Suprapubic skin (tissue), 4 donors: Measurements from ENCODE around the gene VEGFA. TPM values are rescaled to one million over a fixed set of nuclear protein-coding genes. Genes with fewer than 3 reads are reported as not detected.

Experiments
- DNase-seq, 2 donors: peaks; one replicate each; pipeline ENCODE4 v3.0.0-alpha.2; 2019; ENCODE audit warnings: low spot score in 2 of 2
- H3K27ac ChIP-seq: fragments of 200-600 bp; sonication (generic); one replicate; pipeline ENCODE4 v1.5.1; 2019
- H3K27me3 ChIP-seq: fragments of 200-600 bp; sonication (generic); one replicate; pipeline ENCODE4 v1.5.1; 2019
- H3K36me3 ChIP-seq: fragments of 200-600 bp; sonication (generic); one replicate; pipeline ENCODE4 v1.5.1; 2019
- H3K4me1 ChIP-seq: fragments of 200-600 bp; sonication (generic); one replicate; pipeline ENCODE4 v1.5.1; 2019
- H3K4me3 ChIP-seq: fragments of 200-600 bp; sonication (generic); one replicate; pipeline ENCODE4 v1.5.1; 2019; ENCODE audit warnings: mild to moderate bottlenecking
- H3K9me3 ChIP-seq: fragments of 200-600 bp; sonication (generic); one replicate; pipeline ENCODE4 v1.5.1; 2019
- EP300 ChIP-seq: sonication (generic); formaldehyde crosslinking; IDR thresholded peaks from one replicate; pipeline ENCODE4 v1.6.1; 2017; ENCODE audit warnings: antibody characterized with exemption
- POLR2A ChIP-seq, 2 donors: fragments of 450-650 bp; IDR thresholded peaks; one replicate each; pipeline ENCODE4 v1.6.1; 2017; ENCODE audit warnings: antibody characterized with exemption in 2 of 2, mild to moderate bottlenecking in 2 of 2, moderate library complexity in 2 of 2
- POLR2AphosphoS5 ChIP-seq, 3 donors: sonication (generic); formaldehyde crosslinking; IDR thresholded peaks; one replicate each; pipeline ENCODE4 v1.6.1; 2017; ENCODE audit warnings: antibody characterized with exemption in 3 of 3
- WGBS: methylation state at CpG from one replicate; pipeline ENCODE4 v1.1.5; 2018; 5-methylcytosine and 5-hydroxymethylcytosine counted together
- total RNA-seq, 4 donors: library from RNA; depleted of rRNA; stranded (reverse); fragments of >200 nt; gene quantifications; one replicate each; pipeline ENCODE4 v1.1.0, GENCODE V29; 2016
- TF ChIP-seq, protein P1 (sequence below), 2 donors: fragments of 200-600 bp in 1 of 2; fragments of 450-650 bp in 1 of 2; sonication (generic) in 1 of 2; IDR thresholded peaks; one replicate each; pipeline ENCODE4 v1.5.1; 2016 to 2019; ENCODE audit warnings: antibody characterized with exemption in 2 of 2, mild to moderate bottlenecking in 1 of 2, moderate library complexity in 1 of 2

Gene VEGFA
- total RNA-seq, 4 donors from 2014 or later = 25.4 to 147 (median 43.6) TPM

DNA sequence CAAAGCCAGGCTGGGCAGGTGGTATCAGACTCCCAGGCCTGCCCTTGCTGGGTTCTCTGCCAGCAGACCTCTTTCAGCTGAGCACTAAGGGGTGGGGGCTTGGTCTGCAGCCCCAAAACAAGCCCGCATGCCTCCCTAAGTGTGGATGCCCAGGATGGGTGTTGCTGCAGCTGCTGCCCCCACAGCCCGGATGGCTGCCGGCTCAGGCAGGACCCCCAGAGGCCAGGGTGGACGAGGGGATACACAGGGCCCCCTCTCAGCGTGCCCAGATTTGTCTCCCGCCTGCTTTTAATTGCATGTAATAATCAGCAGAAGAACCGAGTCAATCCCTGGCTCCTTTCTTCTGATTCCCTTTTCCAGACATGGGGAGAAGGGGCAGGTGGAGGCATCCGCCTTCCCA is 60.8 kb downstream of the VEGFA start:
- Histone ChIP-seq H3K4me1 (no peaks in the 10 kb centered on the region), H3K27ac (no peak overlapping the region), H3K36me3 (no peaks in the 10 kb centered on the region), H3K9me3 (no peaks in the 10 kb centered on the region), H3K27me3 (no peaks in the 10 kb centered on the region), H3K4me3 (no peak overlapping the region)
- no peak for DNase-seq
- no peak for TF ChIP-seq EP300
- no peak for TF ChIP-seq POLR2A (IDR thresholded peaks at IDR 0.05)
- TF ChIP-seq, protein P1, sequence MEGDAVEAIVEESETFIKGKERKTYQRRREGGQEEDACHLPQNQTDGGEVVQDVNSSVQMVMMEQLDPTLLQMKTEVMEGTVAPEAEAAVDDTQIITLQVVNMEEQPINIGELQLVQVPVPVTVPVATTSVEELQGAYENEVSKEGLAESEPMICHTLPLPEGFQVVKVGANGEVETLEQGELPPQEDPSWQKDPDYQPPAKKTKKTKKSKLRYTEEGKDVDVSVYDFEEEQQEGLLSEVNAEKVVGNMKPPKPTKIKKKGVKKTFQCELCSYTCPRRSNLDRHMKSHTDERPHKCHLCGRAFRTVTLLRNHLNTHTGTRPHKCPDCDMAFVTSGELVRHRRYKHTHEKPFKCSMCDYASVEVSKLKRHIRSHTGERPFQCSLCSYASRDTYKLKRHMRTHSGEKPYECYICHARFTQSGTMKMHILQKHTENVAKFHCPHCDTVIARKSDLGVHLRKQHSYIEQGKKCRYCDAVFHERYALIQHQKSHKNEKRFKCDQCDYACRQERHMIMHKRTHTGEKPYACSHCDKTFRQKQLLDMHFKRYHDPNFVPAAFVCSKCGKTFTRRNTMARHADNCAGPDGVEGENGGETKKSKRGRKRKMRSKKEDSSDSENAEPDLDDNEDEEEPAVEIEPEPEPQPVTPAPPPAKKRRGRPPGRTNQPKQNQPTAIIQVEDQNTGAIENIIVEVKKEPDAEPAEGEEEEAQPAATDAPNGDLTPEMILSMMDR (IDR thresholded peaks at IDR 0.05) = no peak
- TF ChIP-seq POLR2AphosphoS5 (IDR thresholded peaks at IDR 0.05) = no peak
- 56% methylated on average over 7 of the region's 8 CpGs for WGBS

DNA sequence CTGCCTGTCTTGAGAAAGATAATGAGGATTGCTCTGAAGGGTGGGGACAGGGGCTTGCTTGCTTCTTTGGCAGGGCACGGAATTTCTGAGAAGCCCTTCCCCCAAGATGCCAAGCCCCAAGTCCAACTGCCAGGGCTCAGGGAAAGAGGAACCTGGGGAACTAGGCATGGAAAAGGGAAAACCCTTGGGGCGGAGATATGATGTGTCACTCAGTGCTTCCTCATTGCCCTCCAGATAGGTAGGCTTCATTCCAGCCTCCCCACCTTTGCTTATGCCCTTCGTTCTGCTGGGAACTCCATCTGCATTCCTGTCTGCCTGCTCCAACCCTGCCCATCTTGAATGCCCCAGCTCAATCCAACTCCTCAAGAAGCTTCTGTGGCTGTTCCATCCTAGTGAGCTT is 61.2 kb downstream of the VEGFA start:
- TF ChIP-seq POLR2AphosphoS5 (IDR thresholded peaks at IDR 0.05) (no peak), POLR2A (IDR thresholded peaks at IDR 0.05) (no peak), EP300 (no peak)
- TF ChIP-seq, protein P1 (IDR thresholded peaks at IDR 0.05) = no peak
- Histone ChIP-seq H3K27ac (no peak overlapping the region), H3K9me3 (no peaks in the 10 kb centered on the region), H3K4me1 (no peaks in the 10 kb centered on the region), H3K27me3 (no peaks in the 10 kb centered on the region), H3K4me3 (no peak overlapping the region), H3K36me3 (no peaks in the 10 kb centered on the region)
- no peak for DNase-seq
- WGBS = 42% methylated on average over 3 of the region's 3 CpGs

DNA sequence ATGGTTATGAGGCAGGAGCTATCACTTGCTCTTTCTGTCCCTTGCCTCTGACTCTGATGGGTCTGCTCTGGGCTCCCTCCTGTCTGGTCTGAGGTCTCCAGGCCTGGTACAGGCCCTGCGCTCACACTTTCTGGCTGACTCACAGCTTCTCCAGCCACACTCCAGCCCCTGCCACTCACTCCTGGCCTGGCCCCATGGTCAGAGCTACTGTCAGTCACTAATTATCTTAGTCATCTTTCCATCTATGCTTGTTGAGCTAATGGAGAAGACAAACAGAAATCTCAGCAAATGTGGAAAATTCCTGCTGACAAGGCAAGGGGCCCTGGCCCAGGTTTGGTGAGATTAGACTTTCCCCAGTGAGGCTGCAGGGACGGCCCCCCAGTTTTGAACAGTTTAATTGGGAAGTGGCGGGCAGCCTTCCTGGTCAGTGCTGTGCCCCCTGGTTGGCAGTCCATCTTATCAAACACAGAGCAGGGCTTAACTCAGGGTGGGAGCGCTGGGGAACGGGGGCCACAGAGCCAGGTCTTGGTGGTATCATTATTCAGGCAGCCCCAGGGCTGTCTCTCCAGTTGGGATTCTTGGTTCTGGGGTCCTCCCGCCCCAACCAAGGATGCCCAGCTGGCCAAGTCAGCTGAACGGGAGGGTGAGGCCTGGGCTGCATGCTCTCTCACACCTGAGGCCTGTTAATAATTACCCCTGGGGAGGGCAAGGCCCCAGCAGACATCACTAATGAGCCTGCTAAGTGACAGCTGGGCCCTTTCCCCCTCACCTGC is 63.4 kb downstream of the VEGFA start:
- Histone ChIP-seq H3K4me3 (no peak overlapping the region), H3K27ac (no peak overlapping the region), H3K36me3 (no peaks in the 10 kb centered on the region), H3K27me3 (no peaks in the 10 kb centered on the region), H3K9me3 (no peaks in the 10 kb centered on the region), H3K4me1 (no peaks in the 10 kb centered on the region)
- DNase-seq = no peak
- WGBS = 94% methylated on average over 3 of the region's 7 CpGs
- no peak for TF ChIP-seq POLR2A (IDR thresholded peaks at IDR 0.05)
- TF ChIP-seq, protein P1 (IDR thresholded peaks at IDR 0.05) = no peak
- no peak for TF ChIP-seq POLR2AphosphoS5 (IDR thresholded peaks at IDR 0.05)
- TF ChIP-seq EP300 = no peak

DNA sequence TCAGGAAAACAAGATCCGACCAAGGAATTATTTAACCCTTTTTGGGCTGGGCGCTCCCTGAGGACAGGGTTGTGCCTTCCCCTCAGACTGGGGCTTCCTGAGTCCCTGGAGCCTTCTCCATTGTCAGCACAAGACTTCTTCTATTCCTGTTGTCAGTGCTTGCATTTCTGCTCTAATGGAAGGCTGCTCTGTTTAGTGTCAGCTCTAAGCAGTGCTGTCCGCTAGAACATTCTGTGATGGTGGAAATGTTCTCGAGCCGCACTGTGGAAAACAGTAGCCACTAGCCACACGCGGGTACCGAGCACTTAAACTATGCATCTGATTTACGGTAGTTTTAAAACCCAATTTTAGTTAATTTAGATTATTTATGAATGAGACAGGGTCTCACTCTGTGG is 64.0 kb downstream of the VEGFA start:
- Histone ChIP-seq H3K4me3 (no peak overlapping the region), H3K27ac (no peak overlapping the region), H3K27me3 (no peaks in the 10 kb centered on the region), H3K9me3 (no peaks in the 10 kb centered on the region), H3K4me1 (no peaks in the 10 kb centered on the region), H3K36me3 (no peaks in the 10 kb centered on the region)
- no peak for TF ChIP-seq POLR2AphosphoS5 (IDR thresholded peaks at IDR 0.05)
- TF ChIP-seq POLR2A (IDR thresholded peaks at IDR 0.05) = no peak
- TF ChIP-seq, protein P1 (IDR thresholded peaks at IDR 0.05) = no peak
- no peak for TF ChIP-seq EP300
- 91% methylated on average over 9 of the region's 9 CpGs for WGBS
- DNase-seq = no peak

DNA sequence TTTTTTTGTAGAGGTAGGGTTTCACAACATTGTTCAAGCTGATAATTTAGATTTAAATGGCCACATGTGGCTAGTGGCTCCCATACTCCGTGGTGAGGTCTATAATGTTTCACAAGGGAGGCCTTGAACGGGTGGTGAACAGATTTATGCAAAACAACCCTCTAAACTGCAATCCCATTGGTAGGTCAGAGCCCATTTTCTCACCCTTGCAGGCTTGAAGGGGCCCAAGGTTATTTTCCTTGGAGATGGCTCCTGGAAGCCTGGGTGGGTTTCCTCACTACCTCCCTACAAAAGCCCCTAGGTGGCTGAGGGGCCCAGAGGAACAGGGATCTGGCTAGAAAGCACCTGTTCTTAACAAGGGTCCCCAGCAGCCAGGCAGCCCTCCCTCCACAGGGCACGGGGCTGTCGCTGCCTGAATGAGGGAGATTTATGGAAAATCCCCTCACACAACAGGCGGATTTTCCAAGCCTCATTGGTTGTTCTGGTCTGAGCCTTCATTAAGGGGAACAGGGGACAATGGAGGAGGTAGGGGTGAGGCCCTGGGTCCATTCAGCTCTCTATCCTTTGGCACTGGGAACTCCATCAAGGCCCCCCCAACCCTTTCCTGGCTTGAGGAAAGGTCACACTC is 64.6 kb downstream of the VEGFA start:
- no peak overlapping the region for H3K4me3 ChIP-seq
- H3K36me3 ChIP-seq = no peaks in the 10 kb centered on the region
- no peaks in the 10 kb centered on the region for H3K27me3 ChIP-seq
- no peak overlapping the region for H3K27ac ChIP-seq
- TF ChIP-seq POLR2AphosphoS5 (IDR thresholded peaks at IDR 0.05) (no peak), POLR2A (IDR thresholded peaks at IDR 0.05) (no peak), EP300 (no peak)
- TF ChIP-seq, protein P1 (IDR thresholded peaks at IDR 0.05) = no peak
- H3K9me3 ChIP-seq = no peaks in the 10 kb centered on the region
- no peak for DNase-seq
- whole genome bisulfite sequencing = 88% methylated on average over 5 of the region's 5 CpGs
- H3K4me1 ChIP-seq = no peaks in the 10 kb centered on the region
